GM12878 (cell line): ENCODE data around the gene PTPN14. TPM values are rescaled to one million over a fixed set of nuclear protein-coding genes. Genes with fewer than 3 reads are reported as not detected.

Experiments
- ATAC-seq: fragments of 200-7000 bp; cut with Tn5 transposase; 3 replicates; pipeline ENCODE4 v1.9.1; 2020; ENCODE audit warnings: mild to moderate bottlenecking, moderate library complexity
- BruUV-seq: library from RNA; stranded (reverse); fragments of 400-500 nt; replicated peaks from 2 replicates; lab custom pipeline; 2021; lab: Mats Ljungman, UMichigan
- CTCF ChIA-PET: fragments of 300-600 bp; sonication (Branson Sonifier 250); formaldehyde crosslinking; extraction: SDS; loops from one replicate; lab custom pipeline; 2021; ENCODE audit warnings: inconsistent platforms; lab: Yijun Ruan, JAX
- POLR2A ChIA-PET: fragments of 350-600 bp; formaldehyde crosslinking; extraction: SDS; loops from one replicate; lab custom pipeline; 2021; ENCODE audit warnings: inconsistent platforms; lab: Charles Lee
- RAD21 ChIA-PET: fragments of 300-600 bp; sonication (Branson Sonifier 250); formaldehyde crosslinking; loops from one replicate; lab custom pipeline; 2023; ENCODE audit warnings: antibody characterized with exemption; ENCODE audit not compliant: unreplicated experiment; lab: Charles Lee
- SMC1A ChIA-PET: fragments of 300-600 bp; sonication (Branson Sonifier 250); formaldehyde crosslinking; loops from one replicate; lab custom pipeline; 2023; ENCODE audit not compliant: unreplicated experiment, uncharacterized antibody; lab: Charles Lee
- DNase-seq: peaks from one replicate; pipeline ENCODE4 v3.0.0-alpha.2; 2011; ENCODE audit warnings: low read depth, low spot score
- FAIRE-seq: peaks from 3 replicates; lab custom pipeline; 2011; peaks lifted over from hg19 to GRCh38; lab: Jason Lieb, UNC
- H2AFZ ChIP-seq: 2 replicates; pipeline ENCODE4 v1.6.0; 2011; ENCODE audit warnings: low read depth, low read length, control low read depth; ENCODE audit not compliant: control insufficient read depth
- H3K27ac ChIP-seq: 2 replicates; pipeline ENCODE4 v1.5.1; 2011; ENCODE audit warnings: control low read depth; ENCODE audit not compliant: control insufficient read depth, insufficient read depth
- H3K27me3 ChIP-seq, 2 experiments: replicated peaks in 1 of 2; 2 replicates each; pipeline versions ENCODE4 v1.6.0 to v1.6.1; 2011; ENCODE audit warnings: low read length in 1 of 2; ENCODE audit not compliant: control insufficient read depth in 2 of 2, insufficient read depth in 2 of 2
- H3K36me3 ChIP-seq, 2 experiments: 2 replicates each; pipeline ENCODE4 v1.5.1; 2011; ENCODE audit warnings: low read length in 1 of 2; ENCODE audit not compliant: control insufficient read depth in 2 of 2, insufficient read depth in 2 of 2
- H3K4me1 ChIP-seq: 2 replicates; pipeline ENCODE4 v1.6.1; 2011; ENCODE audit warnings: mild to moderate bottlenecking, low read length, moderate library complexity, mixed read lengths; ENCODE audit not compliant: control insufficient read depth, insufficient read depth
- H3K4me2 ChIP-seq: 2 replicates; pipeline ENCODE4 v1.6.0; 2011; ENCODE audit warnings: control low read depth; ENCODE audit not compliant: control insufficient read depth, insufficient read depth
- H3K4me3 ChIP-seq: fragments of 200-600 bp; sonication (generic); 2 replicates; pipeline ENCODE4 v1.5.1; 2016
- H3K79me2 ChIP-seq: 2 replicates; pipeline ENCODE4 v1.6.0; 2011; ENCODE audit warnings: low read length; ENCODE audit not compliant: control insufficient read depth, insufficient read depth
- H3K9ac ChIP-seq: 2 replicates; pipeline ENCODE4 v1.8.0; 2011; ENCODE audit warnings: low read length, control low read depth, mixed read lengths; ENCODE audit not compliant: control insufficient read depth, insufficient read depth
- H3K9me3 ChIP-seq: replicated peaks from 3 replicates; pipeline ENCODE4 v1.5.1; 2011; ENCODE audit warnings: mild to moderate bottlenecking, low read length; ENCODE audit not compliant: control insufficient read depth, insufficient read depth
- H4K20me1 ChIP-seq: 2 replicates; pipeline ENCODE4 v1.6.0; 2011; ENCODE audit not compliant: control insufficient read depth, insufficient read depth
- IRF4 ChIP-seq: IDR thresholded peaks from 2 replicates; pipeline ENCODE4 v1.6.1; 2011; ENCODE audit warnings: low read depth, low read length
- MEF2A ChIP-seq: IDR thresholded peaks from 2 replicates; pipeline ENCODE4 v1.6.1; 2011; ENCODE audit warnings: low read depth, mild to moderate bottlenecking, low read length, moderate library complexity; ENCODE audit not compliant: insufficient read depth
- MXI1 ChIP-seq: fragments of 150-350 bp; IDR thresholded peaks from 2 replicates; pipeline ENCODE4 v1.6.1; 2011; ENCODE audit warnings: low read depth, mild to moderate bottlenecking, inconsistent platforms, low read length, improper control_type of control experiment
- NR2C2 ChIP-seq: IDR thresholded peaks from 2 replicates; pipeline ENCODE4 v1.6.1; 2011; ENCODE audit warnings: borderline replicate concordance, low read depth; ENCODE audit not compliant: control insufficient read depth, insufficient read length
- SIX5 ChIP-seq: IDR thresholded peaks from 2 replicates; pipeline ENCODE4 v1.6.1; 2011; ENCODE audit warnings: mild to moderate bottlenecking, low read depth, low read length, moderate library complexity; ENCODE audit not compliant: severe bottlenecking
- ZNF384 ChIP-seq: IDR thresholded peaks from 2 replicates; pipeline ENCODE4 v1.6.1; 2012; ENCODE audit warnings: low read depth, mild to moderate bottlenecking, low read length, improper control_type of control experiment, borderline replicate concordance
- WGBS: methylation state at CpG from one replicate; pipeline ENCODE4 v1.1.6; 2016; ENCODE audit warnings: low lambda C conversion rate; ENCODE audit not compliant: insufficient replicate concordance, insufficient coverage; ENCODE audit errors: missing lambda C conversion rate; 5-methylcytosine and 5-hydroxymethylcytosine counted together
- in situ Hi-C: fragments of 300-500 bp; cut with MboI; formaldehyde crosslinking; loops from 9 replicates; pipeline ENCODE4 v1.14.3; 2018; ENCODE audit warnings: mixed read lengths
- intact Hi-C: fragments of 100-400 bp; cut with micrococcal nuclease; formaldehyde crosslinking; loops from one replicate; pipeline ENCODE4 v1.14.2; 2022; ENCODE audit not compliant: unreplicated experiment
- polyA plus RNA-seq, 11 experiments: library from polyadenylated mRNA; depleted of rRNA in 4 of 11; unstranded in 6 of 11; stranded (reverse) in 5 of 11; fragments of >200 nt; fragmentation: Nextera tagmentation in 4 of 11; fragmentation: Illumina TruSeq in 1 of 11; extraction: Ambion mirVana in 4 of 11; extraction: Trizol in 1 of 11; gene quantifications; 1 replicate in 1 of 11; 2 replicates in 10 of 11; pipeline versions ENCODE4 v1.2.1 to v1.2.3, GENCODE V29; 2011 to 2016; ENCODE audit warnings: inconsistent platforms in 2 of 11, missing spikeins in 2 of 11, low read depth in 1 of 11
- total RNA-seq, 4 experiments: library from RNA; depleted of rRNA in 3 of 4; stranded (reverse); fragments of >200 nt in 3 of 4; fragmentation: Illumina TruSeq in 1 of 4; extraction: Trizol in 1 of 4; gene quantifications; 2 replicates each; pipeline versions ENCODE4 v1.2.1 to v1.2.3, GENCODE V29; 2013 to 2021

PTPN14 gene
- total and polyA plus RNA-seq, 10 of the 15 experiments (the other 5 are each of a cell fraction or from before 2014, with no cell fraction given): 0.05 to 5.1 (median 0.44) TPM

DNA sequence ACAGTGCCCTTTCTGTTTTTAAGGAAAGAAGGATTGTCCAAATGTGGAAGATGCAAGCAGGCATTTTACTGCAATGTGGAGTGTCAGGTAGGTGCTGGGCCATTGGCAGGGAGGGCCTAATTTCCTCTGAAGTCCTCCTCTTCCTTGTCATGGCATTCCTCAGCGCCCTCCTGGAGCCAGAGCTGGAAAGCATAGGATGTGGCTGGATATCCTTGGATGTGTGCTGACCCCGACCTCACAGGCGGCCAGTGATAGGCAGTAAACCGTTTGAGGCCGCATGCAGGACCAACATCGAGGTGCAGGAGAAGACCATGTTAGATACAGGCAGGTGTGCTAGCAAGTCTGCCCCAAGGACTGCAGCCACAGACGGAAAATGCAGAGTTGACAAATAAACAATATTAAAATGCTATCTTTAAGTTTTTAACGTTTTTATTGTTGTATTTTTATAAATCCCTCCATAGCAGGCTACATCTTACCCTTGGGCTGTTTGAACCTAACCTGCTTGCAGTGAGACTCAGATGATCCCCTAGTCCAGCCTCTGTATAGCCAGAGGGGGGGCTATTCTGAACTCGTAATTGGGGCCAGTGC, 246.1 kb downstream of the PTPN14 start:
- Histone ChIP-seq H3K4me1 (peaks cover 5% of the 10 kb centered on the region; the same call in 1 of the 2 replicates), H3K4me2 (no peak overlapping the region), H3K79me2 (no peaks in the 10 kb centered on the region), H3K9ac (no peak overlapping the region), H2AFZ (no peak overlapping the region), H3K27me3 (no peaks in the 10 kb centered on the region), H3K27ac (no peak overlapping the region)
- CTCF ChIA-PET: interaction anchor here (1.0 to 1.3 kb wide), 2 partner anchors 43 to 90 kb away, joined by 3 read pairs; no protein-coding TSS in a partner anchor
- FAIRE-seq: no peak
- in situ Hi-C loops: no loop called here
- intact Hi-C loops: no loop called here
- 87% methylated on average over 9 of the region's 9 CpGs for WGBS
- no TSS peak for BruUV-seq
- SMC1A ChIA-PET: interaction anchor here (1.2 to 2.1 kb wide), 2 partner anchors 10 to 28 kb away, joined by 3 to 9 read pairs; no protein-coding TSS in a partner anchor
- no peak for DNase-seq
- TF ChIP-seq MXI1 (no peak), NR2C2 (no peak), MEF2A (no peak), IRF4 (no peak), ZNF384 (no peak), SIX5 (no peak)
- TF ChIP-seq, all 136 proteins: peak for 0
- no peaks in the 10 kb centered on the region for H3K9me3 ChIP-seq
- ChIA-PET POLR2A (no interaction called here), RAD21 (interaction anchor here (3.0 kb wide), 1 partner anchor 23 kb away, joined by 10 read pairs; no protein-coding TSS in a partner anchor)
- ATAC-seq: no peak
- no peaks in the 10 kb centered on the region for H4K20me1 ChIP-seq
- H3K4me3 ChIP-seq: no peak overlapping the region
- no peaks in the 10 kb centered on the region; a peak in 1 of 4 replicates for H3K36me3 ChIP-seq
